Muscle of leg (tissue), 11 donors: Measurements from ENCODE around the gene ZNF467. TPM values are rescaled to one million over a fixed set of nuclear protein-coding genes. Genes with fewer than 3 reads are reported as not detected.

Experiments used
- DNase-seq: peaks from one replicate; pipeline ENCODE4 v3.0.0; 2013
- H3K27ac ChIP-seq: one replicate; pipeline ENCODE4 v1.5.1; 2013; ENCODE audit warnings: mild to moderate bottlenecking, low read length, control low read depth
- H3K27me3 ChIP-seq: one replicate; pipeline ENCODE4 v1.6.1; 2013; ENCODE audit warnings: low read length; ENCODE audit not compliant: control insufficient read depth, insufficient read depth
- H3K36me3 ChIP-seq: one replicate; pipeline ENCODE4 v1.6.1; 2013; ENCODE audit warnings: low read length; ENCODE audit not compliant: control insufficient read depth, insufficient read depth
- H3K4me1 ChIP-seq: one replicate; pipeline ENCODE4 v1.6.1; 2013; ENCODE audit warnings: low read length; ENCODE audit not compliant: control insufficient read depth, insufficient read depth
- H3K4me3 ChIP-seq: one replicate; pipeline ENCODE4 v1.5.1; 2013; ENCODE audit warnings: low read length, control low read depth
- H3K9me3 ChIP-seq: replicated peaks from 2 replicates; pipeline ENCODE4 v1.6.1; 2013; ENCODE audit warnings: low read depth, low read length; ENCODE audit not compliant: control insufficient read depth
- WGBS: methylation state at CpG from one replicate; pipeline ENCODE4 v1.1.5; 2013; ENCODE audit warnings: missing lambda C conversion rate; ENCODE audit not compliant: insufficient coverage; 5-methylcytosine and 5-hydroxymethylcytosine counted together
- polyA plus RNA-seq, 8 donors: library from polyadenylated mRNA; unstranded; fragments of 120-200 nt; gene quantifications; one replicate each; pipeline versions ENCODE4 v1.2.1 to v1.2.3, GENCODE V29; 2013; ENCODE audit warnings: inconsistent platforms in 1 of 8, low replicate concordance in 1 of 8; ENCODE audit not compliant: insufficient read length in 8 of 8, insufficient read depth in 1 of 8
- total RNA-seq: library from RNA; stranded (reverse); fragments of 120-200 nt; gene quantifications from one replicate; pipeline ENCODE4 v1.2.4, GENCODE V29; 2013

ZNF467 gene
- total and polyA plus RNA-seq, 9 donors: 3.0 to 14.3 (median 6.9) TPM

DNA sequence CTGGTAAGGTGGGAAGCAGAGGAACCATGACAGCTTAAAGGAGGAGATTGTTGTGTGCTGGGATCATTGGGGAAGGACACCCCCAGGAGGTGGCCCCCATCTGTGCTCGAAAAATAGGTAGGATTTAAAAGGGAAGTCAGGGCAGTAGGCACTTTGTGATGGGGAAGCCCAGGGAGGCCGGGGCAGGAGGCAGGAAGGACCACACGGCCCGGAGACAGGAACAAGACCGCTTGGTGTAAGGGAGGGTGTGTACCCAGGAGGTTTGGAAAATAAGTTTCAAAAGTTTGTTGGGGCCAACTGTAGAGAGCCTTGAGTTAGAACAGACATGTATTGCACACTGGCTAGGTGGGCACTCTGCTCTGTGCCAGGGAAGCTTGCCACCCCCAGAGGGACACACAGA, 20.7 kb downstream of the ZNF467 start:
- DNase-seq: no peak
- H3K27me3 ChIP-seq: no peaks in the 10 kb centered on the region
- no peaks in the 10 kb centered on the region for H3K4me1 ChIP-seq
- 68% methylated on average over 5 of the region's 5 CpGs for WGBS
- no peak overlapping the region for H3K27ac ChIP-seq
- no peak overlapping the region for H3K4me3 ChIP-seq
- H3K9me3 ChIP-seq: peaks cover 3% of the 10 kb centered on the region
- H3K36me3 ChIP-seq: no peaks in the 10 kb centered on the region

DNA sequence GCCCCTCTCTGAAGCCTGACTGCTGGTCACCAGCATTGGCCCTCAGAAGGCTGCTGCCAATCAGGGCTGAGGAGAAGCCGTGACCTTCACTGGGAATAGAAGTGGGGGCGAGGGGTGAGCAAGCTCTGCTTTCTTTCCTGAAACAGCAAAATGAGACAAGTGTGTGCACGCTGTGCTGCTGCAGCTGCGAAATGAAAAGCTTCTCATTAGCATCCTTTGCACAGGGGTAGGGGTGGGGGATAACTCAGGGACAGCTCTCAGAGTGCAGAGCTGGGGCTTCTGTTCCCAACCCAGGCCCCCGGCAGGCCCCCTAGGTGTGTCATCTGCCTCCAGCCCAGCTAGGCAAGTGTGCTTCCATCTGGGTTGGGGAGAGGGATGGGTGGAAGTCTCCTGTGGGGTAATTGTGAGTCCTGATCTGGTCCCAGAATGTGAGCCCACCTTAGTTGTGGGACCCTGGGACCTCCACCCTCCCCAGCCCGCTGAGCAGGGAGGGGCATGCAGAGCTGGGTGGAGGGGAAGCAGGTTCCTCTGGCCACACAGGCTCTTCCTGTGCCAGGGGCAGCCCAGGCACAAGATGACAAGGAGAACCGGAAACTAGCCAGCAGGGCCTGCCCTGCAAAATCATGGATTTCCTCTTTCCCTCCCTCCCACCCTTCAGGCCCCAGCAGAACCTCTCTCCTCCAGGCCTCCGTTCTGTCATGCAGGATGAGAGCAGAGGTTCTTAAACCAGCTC, 22.2 kb downstream of the ZNF467 start:
- Histone ChIP-seq H3K9me3 (peaks cover 3% of the 10 kb centered on the region), H3K4me3 (no peak overlapping the region), H3K27ac (no peak overlapping the region), H3K36me3 (no peaks in the 10 kb centered on the region), H3K4me1 (no peaks in the 10 kb centered on the region), H3K27me3 (peaks cover 2% of the 10 kb centered on the region)
- DNase-seq: no peak
- WGBS: 56% methylated on average over 5 of the region's 8 CpGs

DNA sequence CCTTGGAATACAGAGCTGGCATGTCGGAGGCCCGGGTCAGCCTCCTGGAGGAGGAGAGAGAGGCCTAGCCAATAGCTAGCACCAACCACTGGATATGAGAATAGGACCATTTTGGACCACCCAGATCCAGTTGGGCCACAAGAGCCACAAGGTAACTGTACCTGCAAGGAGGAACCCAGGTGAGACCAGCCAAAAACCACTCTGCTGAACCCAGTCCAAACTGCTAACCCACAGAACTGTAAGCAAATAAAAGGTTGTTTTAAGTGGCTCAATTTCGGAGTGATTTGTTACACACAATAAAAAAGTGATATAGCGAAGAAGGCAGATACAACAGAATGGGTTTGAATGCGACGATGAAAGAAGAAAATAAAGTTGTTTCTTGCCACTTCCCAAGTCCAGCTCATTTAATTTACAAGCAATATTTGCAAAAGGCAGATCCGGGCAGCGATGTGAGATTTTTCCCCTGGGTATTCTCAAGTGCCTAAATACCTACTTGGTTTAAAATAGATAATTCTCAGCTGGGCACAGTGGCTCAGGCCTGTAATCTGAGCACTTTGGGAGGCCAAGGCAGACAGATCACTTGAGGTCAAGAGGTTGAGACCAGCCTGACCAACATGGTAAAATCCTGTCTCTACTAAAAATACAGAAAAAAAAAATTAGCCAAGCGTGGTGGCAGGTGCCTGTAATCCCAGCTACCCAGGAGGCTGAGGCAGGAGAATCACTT, 23.1 kb downstream of the ZNF467 start:
- no peaks in the 10 kb centered on the region for H3K4me1 ChIP-seq
- H3K27ac ChIP-seq: no peak overlapping the region
- peaks cover 3% of the 10 kb centered on the region for H3K9me3 ChIP-seq
- no peaks in the 10 kb centered on the region for H3K36me3 ChIP-seq
- WGBS: 100% methylated on average over 2 of the region's 9 CpGs
- DNase-seq: no peak
- H3K4me3 ChIP-seq: no peak overlapping the region
- H3K27me3 ChIP-seq: peaks cover 4% of the 10 kb centered on the region

DNA sequence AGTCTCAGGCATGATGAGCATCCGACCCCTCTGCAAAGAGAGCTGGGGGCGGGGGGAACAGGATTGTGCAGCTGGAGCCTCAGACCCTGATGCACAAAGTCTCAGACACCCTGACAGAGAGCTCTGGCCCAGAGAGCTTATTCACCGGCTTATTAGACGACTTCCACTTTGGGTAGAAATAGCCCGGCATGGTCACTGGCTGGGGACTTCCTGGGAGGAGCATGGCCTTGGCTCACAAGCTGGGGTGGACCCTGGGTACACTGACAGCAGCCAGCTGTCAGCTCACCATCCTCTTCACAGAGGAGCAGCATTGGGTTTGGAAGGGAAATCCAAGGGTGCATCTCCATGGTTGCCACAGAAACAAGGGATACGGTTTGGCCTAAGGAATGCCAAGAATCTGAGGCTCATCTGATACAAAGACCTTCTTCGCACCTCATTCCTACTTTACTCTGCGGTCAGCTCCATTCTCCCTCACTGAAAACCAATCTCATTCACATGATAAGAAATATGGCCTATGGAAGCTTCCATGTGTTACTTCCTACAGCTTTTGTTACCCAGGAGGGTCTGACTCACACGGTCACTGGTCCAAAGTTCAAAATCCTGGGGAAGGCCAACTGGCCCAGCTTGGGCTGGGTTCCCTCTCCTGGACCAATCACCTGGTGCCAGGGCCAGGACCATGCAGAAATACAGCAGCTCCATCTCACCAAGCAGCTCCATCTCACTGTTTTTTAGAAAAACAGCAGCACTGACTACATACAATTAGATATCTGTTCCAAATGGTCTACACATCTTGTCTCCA, 25.1 kb downstream of the ZNF467 start:
- Histone ChIP-seq H3K4me3 (no peak overlapping the region), H3K27me3 (peaks cover 4% of the 10 kb centered on the region), H3K27ac (no peak overlapping the region), H3K9me3 (peaks cover 3% of the 10 kb centered on the region), H3K4me1 (no peaks in the 10 kb centered on the region), H3K36me3 (no peaks in the 10 kb centered on the region)
- WGBS: 58% methylated on average over 7 of the region's 9 CpGs
- DNase-seq: no peak

DNA sequence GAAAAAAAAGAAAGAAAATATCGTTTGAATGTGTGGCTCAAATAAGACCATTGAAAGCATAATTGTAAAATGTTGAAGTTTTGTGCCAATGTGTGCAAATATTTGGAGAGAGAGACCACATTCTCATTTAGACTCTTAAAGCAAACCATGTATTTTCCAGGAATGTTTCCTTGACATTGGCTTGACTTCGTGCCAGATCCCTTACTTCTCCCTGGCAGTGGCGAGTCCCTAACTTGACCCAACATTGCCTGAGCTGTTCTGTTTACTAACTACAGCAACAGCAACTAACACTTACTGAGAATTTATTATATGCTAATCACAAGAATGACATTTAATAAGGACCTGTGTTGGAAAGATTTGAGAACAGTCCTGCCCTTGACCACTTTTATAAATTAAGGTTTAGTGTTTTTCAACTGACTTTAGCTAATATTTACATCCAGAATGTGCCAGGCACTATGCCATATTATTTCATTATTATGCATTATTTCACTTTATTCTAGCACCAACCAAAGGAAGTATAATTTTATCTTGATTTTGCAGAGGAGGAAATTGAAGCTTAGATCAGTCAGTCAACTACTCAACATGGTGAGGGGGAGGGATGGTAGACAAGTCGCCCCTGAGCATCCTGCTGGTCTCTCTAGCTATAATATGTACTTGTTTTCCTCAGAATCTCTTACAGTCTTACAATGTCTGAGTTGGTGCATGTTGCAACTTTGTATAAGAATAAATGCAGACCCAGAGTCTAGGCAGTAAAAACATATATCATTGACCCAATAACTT, 29.7 kb downstream of the ZNF467 start:
- peaks cover 4% of the 10 kb centered on the region for H3K27me3 ChIP-seq
- H3K4me1 ChIP-seq: peaks cover 10% of the 10 kb centered on the region
- H3K4me3 ChIP-seq: no peak overlapping the region
- H3K36me3 ChIP-seq: no peaks in the 10 kb centered on the region
- no peaks in the 10 kb centered on the region for H3K9me3 ChIP-seq
- WGBS: no CpG with 5 or more reads among the region's 4 CpGs
- H3K27ac ChIP-seq: no peak overlapping the region
- no peak for DNase-seq

DNA sequence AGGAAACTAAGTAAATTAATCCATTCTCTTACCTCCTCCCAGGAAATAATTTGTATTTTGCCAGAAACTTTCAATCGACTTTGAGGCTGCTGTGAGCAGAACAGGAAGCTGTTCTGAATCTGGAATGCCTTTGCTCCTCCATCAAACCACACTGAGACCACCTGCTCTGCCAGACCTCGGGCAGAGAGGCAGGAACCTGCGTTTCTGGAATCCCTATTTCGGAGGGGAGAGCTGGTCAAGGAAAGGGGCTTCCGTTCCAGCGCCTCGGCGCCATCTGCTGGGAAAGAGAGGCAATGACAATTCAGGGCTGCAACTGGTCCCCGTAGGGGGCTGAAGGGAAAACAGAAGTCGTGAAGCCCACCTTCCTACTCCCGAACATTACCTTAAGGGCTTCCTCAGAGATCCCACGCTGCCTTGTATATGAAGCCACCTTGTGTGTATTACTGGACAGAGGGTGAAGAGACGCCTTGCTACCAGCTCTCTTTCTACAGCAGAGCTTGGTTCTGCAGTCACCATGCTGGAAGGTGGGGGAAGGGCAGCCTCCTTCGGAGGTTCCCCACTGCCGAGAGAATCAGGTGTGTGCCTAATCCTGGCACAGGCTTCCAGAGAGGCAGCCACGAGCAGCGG, 31.2 kb downstream of the ZNF467 start:
- no peaks in the 10 kb centered on the region for H3K9me3 ChIP-seq
- no peaks in the 10 kb centered on the region for H3K36me3 ChIP-seq
- DNase-seq: peak; percentile 70
- H3K4me1 ChIP-seq: peaks cover 10% of the 10 kb centered on the region
- WGBS: under 1% methylated on average over 13 of the region's 17 CpGs
- peaks cover 4% of the 10 kb centered on the region for H3K27me3 ChIP-seq
- no peak overlapping the region for H3K27ac ChIP-seq
- H3K4me3 ChIP-seq: peak overlapping the region; percentile 11

DNA sequence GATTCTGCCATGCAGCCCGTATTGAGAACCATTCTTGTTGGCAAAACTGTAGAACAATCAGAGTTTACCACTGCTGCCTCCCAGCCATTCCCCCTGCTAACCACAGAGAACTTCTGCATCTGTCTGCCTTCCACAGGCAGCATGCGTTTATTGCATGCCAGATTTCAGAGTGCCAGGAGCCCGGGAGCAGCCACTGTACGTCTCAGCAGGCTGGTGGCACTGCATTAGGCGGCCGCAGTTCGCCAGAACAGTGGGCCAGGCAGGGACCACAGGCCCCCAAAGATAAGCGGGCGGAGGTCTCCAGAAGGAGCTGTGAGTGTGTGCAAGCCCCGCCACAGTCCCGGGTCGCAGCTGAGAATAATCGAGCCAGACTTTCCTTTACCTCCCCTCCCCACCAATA, 31.8 kb downstream of the ZNF467 start:
- Histone ChIP-seq H3K27ac (no peak overlapping the region), H3K27me3 (peaks cover 6% of the 10 kb centered on the region), H3K4me1 (peaks cover 10% of the 10 kb centered on the region), H3K36me3 (no peaks in the 10 kb centered on the region), H3K9me3 (no peaks in the 10 kb centered on the region), H3K4me3 (no peak overlapping the region)
- DNase-seq: peak; percentile 44
- 28% methylated on average over 12 of the region's 13 CpGs for WGBS

DNA sequence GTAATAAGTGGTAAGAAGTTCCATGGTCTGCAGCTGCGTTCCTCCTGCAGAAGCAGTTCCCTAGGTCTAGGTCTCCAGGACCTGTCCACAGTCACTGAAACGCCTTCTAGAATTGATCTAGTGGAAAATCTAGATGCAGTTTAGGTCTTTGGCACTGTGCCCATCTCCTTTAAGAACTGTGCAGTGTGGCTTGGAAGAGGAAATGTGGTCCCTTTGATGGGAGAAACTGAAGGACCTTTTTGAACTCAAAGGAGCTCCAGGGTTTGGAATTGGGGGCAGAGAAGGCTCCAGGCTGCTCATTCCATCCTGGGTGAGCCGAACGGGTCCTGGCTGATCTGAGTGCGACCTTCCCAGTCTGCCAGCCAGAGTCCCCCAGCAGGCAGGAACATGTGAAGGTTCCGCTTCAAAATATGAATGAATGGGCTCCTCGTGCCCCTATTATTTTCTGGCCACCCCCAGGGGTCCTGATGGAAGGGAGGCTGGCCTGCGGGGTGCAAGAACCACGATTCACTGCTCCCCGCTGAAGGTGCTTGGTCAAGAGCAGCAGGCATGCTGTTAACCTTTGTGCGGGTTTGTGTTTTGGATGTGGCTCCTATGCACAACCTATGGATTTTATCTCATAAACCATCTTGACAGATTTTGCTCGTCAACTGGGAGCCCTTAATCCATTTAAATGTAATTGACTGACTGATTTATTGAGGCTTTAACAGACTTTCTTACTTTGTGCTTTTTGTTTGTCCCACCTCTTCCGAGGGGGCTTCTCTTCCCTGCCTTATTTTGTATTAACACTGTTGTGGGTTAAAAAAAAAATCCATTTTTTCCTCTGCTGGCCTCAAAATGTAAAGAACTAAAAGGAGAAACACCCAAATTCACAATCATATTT, 36.7 kb downstream of the ZNF467 start:
- peak; percentile 28 for DNase-seq
- WGBS: 54% methylated on average over 7 of the region's 13 CpGs

More for the DNA sequence above, 36.7 kb downstream of the ZNF467 start:
- Histone ChIP-seq H3K4me1 (peaks cover 10% of the 10 kb centered on the region), H3K4me3 (no peak overlapping the region), H3K9me3 (no peaks in the 10 kb centered on the region), H3K36me3 (peaks cover 27% of the 10 kb centered on the region), H3K27ac (no peak overlapping the region), H3K27me3 (peaks cover 6% of the 10 kb centered on the region)
